Lung (tissue), 12 donors: ENCODE measurements around the gene CCL19. TPM values are rescaled to one million over a fixed set of nuclear protein-coding genes. Genes with fewer than 3 reads are reported as not detected.

Experiments
- ATAC-seq: fragments of 200-7000 bp; cut with Tn5 transposase; one replicate; pipeline ENCODE4 v1.9.1; 2020; ENCODE audit warnings: moderate number of reproducible peaks; ENCODE audit not compliant: insufficient read depth, low FRiP score
- DNase-seq, 3 donors: peaks; one replicate each; pipeline ENCODE4 v3.0.0-alpha.2; 2013 to 2017
- H3K27ac ChIP-seq, 2 donors: one replicate each; pipeline ENCODE4 v1.5.1; 2013; ENCODE audit warnings: mild to moderate bottlenecking in 2 of 2, moderate library complexity in 2 of 2, control low read depth in 1 of 2, inconsistent platforms in 1 of 2, low read depth in 1 of 2, low read length in 1 of 2
- H3K27me3 ChIP-seq, 3 donors: one replicate each; pipeline ENCODE4 v1.5.1; 2013; ENCODE audit warnings: low read length in 2 of 3; ENCODE audit not compliant: control insufficient read depth in 3 of 3, insufficient read depth in 3 of 3
- H3K36me3 ChIP-seq, 4 donors: one replicate each; pipeline ENCODE4 v1.5.1; 2013; ENCODE audit warnings: low read length in 4 of 4, mild to moderate bottlenecking in 1 of 4, moderate library complexity in 1 of 4; ENCODE audit not compliant: control insufficient read depth in 4 of 4, insufficient read depth in 4 of 4
- H3K4me1 ChIP-seq, 5 donors: one replicate each; pipeline ENCODE4 v1.5.1; 2013; ENCODE audit warnings: low read length in 5 of 5, mild to moderate bottlenecking in 2 of 5, moderate library complexity in 1 of 5; ENCODE audit not compliant: control insufficient read depth in 5 of 5, insufficient read depth in 5 of 5
- H3K4me3 ChIP-seq: one replicate; pipeline ENCODE4 v1.5.1; 2013; ENCODE audit warnings: mild to moderate bottlenecking, control low read depth, moderate library complexity
- H3K9ac ChIP-seq, 2 donors: one replicate each; pipeline ENCODE4 v1.5.1; 2013; ENCODE audit warnings: low read length in 2 of 2, control low read depth in 1 of 2; ENCODE audit not compliant: insufficient read depth in 1 of 2
- H3K9me3 ChIP-seq, 4 donors: one replicate each; pipeline ENCODE4 v1.5.1; 2013; ENCODE audit warnings: low read length in 3 of 4, mild to moderate bottlenecking in 1 of 4, moderate library complexity in 1 of 4; ENCODE audit not compliant: control insufficient read depth in 4 of 4, insufficient read depth in 3 of 4
- CTCF ChIP-seq: IDR thresholded peaks from 2 replicates; pipeline ENCODE4 v1.5.1; 2012; ENCODE audit warnings: mild to moderate bottlenecking; ENCODE audit errors: control extremely low read depth, extremely low read depth
- WGBS, 2 donors: extraction: QIAGEN DNeasy Blood & Tissue Kit; methylation state at CpG; one replicate each; pipeline ENCODE4 v1.1.7; 2013; 5-methylcytosine and 5-hydroxymethylcytosine counted together
- polyA plus RNA-seq, 2 donors: library from polyadenylated mRNA; stranded (reverse); fragments of 200-250 nt; gene quantifications; one replicate each; pipeline ENCODE4 v1.2.1, GENCODE V29; 2013
- total RNA-seq, 2 donors: library from RNA; depleted of rRNA in 1 of 2; stranded (reverse); fragments of >200 nt in 1 of 2; gene quantifications; one replicate each; pipeline ENCODE4 v1.2.1, GENCODE V29; 2014 to 2021
- donor health status: control.
- donor health status: control.
- donor health status: Bipolar disorder and iron deficiency.
- donor health status: healthy.
- donor health status: DM: yes; HTN: yes; CAD: no.

Gene CCL19
- total and polyA plus RNA-seq, 4 donors, result 6.5 to 81.5 (median 26.6) TPM

- H3K27ac ChIP-seq, result no peak overlapping the region
- WGBS, 2 donors, result 82 to 87% methylated on average over 5 of the region's 5 CpGs
- H3K4me3 ChIP-seq, result no peak overlapping the region
- no peak for ATAC-seq
- no peaks in the 10 kb centered on the region for H3K9me3 ChIP-seq
- H3K4me1 ChIP-seq, result peaks cover 0 to 4% (median 0%) of the 10 kb centered on the region in 5 donors
- peaks cover 0 to 1% (median 0%) of the 10 kb centered on the region in 4 donors for H3K36me3 ChIP-seq
- no peaks in the 10 kb centered on the region for H3K27me3 ChIP-seq
- no peak for TF ChIP-seq CTCF
- H3K9ac ChIP-seq, result no peak overlapping the region
- DNase-seq, result no peak
Measured at GRCh38 chr9:34686231-34686630, 4.8 kb downstream of the CCL19 start.

- no peak overlapping the region for H3K27ac ChIP-seq
- TF ChIP-seq CTCF, result no peak
- no peak overlapping the region for H3K9ac ChIP-seq
- WGBS, 2 donors, result 82 to 92% methylated on average over 4 of the region's 4 CpGs
- peaks cover 0 to 2% (median 0%) of the 10 kb centered on the region in 5 donors for H3K4me1 ChIP-seq
- H3K27me3 ChIP-seq, result no peaks in the 10 kb centered on the region
- ATAC-seq, result no peak
- no peaks in the 10 kb centered on the region for H3K9me3 ChIP-seq
- H3K36me3 ChIP-seq, result peaks cover 0 to 6% (median 1%) of the 10 kb centered on the region in 4 donors
- no peak for DNase-seq
- no peak overlapping the region for H3K4me3 ChIP-seq
Measured at GRCh38 chr9:34685591-34685990, 5.5 kb downstream of the CCL19 start.

GRCh38 chr9:34684816-34685215 is 6.3 kb downstream of the CCL19 start:
- no peak overlapping the region for H3K9ac ChIP-seq
- no peak overlapping the region for H3K27ac ChIP-seq
- H3K4me1 ChIP-seq, result peaks cover 0 to 2% (median 0%) of the 10 kb centered on the region in 5 donors
- H3K27me3 ChIP-seq, result no peaks in the 10 kb centered on the region
- peaks cover 0 to 6% (median 1%) of the 10 kb centered on the region in 4 donors for H3K36me3 ChIP-seq
- no peak for ATAC-seq
- no peaks in the 10 kb centered on the region for H3K9me3 ChIP-seq
- no peak for DNase-seq
- no peak overlapping the region for H3K4me3 ChIP-seq
- WGBS, 2 donors, result 94 to 98% methylated on average over 4 of the region's 4 CpGs
- no peak for TF ChIP-seq CTCF

- H3K9me3 ChIP-seq, result no peaks in the 10 kb centered on the region
- peaks cover 0 to 6% (median 1%) of the 10 kb centered on the region in 4 donors for H3K36me3 ChIP-seq
- no peak overlapping the region for H3K9ac ChIP-seq
- DNase-seq (no peak), ATAC-seq (no peak)
- no peak overlapping the region for H3K4me3 ChIP-seq
- H3K27me3 ChIP-seq, result no peaks in the 10 kb centered on the region
- no peak overlapping the region for H3K27ac ChIP-seq
- peaks cover 0 to 2% (median 0%) of the 10 kb centered on the region in 5 donors for H3K4me1 ChIP-seq
- no peak for TF ChIP-seq CTCF
- 90 to 91% methylated on average over 4 of the region's 4 CpGs for WGBS, 2 donors
Measured at GRCh38 chr9:34684145-34684544, 6.9 kb downstream of the CCL19 start.
